Measurements from ENCODE around the gene HOXC5. TPM values are rescaled to one million over a fixed set of nuclear protein-coding genes. Genes with fewer than 3 reads are reported as not detected.

The HOXC5 gene
- total RNA-seq, 1 experiment from 2014 or later: 1.1 TPM

DNA sequence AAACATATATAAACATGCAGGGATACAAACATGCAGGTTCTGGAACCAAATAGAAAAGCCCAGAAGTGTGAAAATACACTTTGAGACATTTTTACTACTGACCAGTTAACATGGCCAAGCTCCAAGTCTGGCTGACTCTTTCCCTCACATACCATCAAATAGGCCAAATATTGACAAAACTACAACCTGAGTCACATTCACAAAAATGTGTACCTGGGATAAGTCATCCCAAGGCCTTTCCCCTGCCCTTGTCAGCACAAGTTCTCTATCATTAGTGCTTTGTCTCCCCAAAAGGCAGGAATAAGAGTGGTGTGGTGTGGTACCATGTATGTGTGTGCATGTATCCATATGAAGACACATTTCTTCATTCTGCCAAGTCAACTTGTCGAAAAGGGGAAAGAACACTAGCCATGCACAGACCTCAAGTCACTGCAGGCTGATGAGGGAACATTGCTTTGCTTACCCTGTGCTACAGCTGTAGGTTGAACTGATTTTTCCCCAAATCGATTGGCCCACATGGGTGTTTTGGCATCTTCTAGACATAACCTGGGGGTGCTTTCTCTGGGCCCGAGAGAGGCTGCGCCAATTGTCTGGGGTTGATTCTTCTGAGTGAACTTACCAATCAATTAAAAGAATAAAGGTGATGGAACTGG is 35.7 kb downstream of the HOXC5 start:
- no peak overlapping the region for H2AFZ ChIP-seq (ENCODE audit: low read depth, low read length, poor library complexity, severe bottlenecking)
- no peaks in the 10 kb centered on the region for H3K4me1 ChIP-seq (ENCODE audit: control insufficient read depth in 1 of 2, insufficient read depth in 2 of 2, low read length in 2 of 2)
- no TSS peak for BruUV-seq (replicated peaks)
- no peak for ATAC-seq
- ChIA-PET CTCF (no interaction called here), RAD21 (ENCODE audit: low non-redundant PET in 1 of 2, low total read pairs in 2 of 2, uncharacterized antibody in 2 of 2, unreplicated experiment in 2 of 2) (no interaction called here), POLR2A (no interaction called here)
- H3K79me2 ChIP-seq (ENCODE audit: insufficient read depth, low read length): no peaks in the 10 kb centered on the region
- no peaks in the 10 kb centered on the region for H3K9me3 ChIP-seq (ENCODE audit: control insufficient read depth in 1 of 2, insufficient read depth in 1 of 2, low read depth in 1 of 2, low read length in 2 of 2)
- H3K27ac ChIP-seq (ENCODE audit: low read depth, low read length): no peak overlapping the region
- no peak overlapping the region for H3K9ac ChIP-seq (ENCODE audit: low read length)
- DNase-seq (ENCODE audit: low read depth, low spot score): no peak
- no peak overlapping the region for H3K4me2 ChIP-seq (ENCODE audit: low read length)
- no peaks in the 10 kb centered on the region for H4K20me1 ChIP-seq (ENCODE audit: insufficient read depth)
- H3K27me3 ChIP-seq (ENCODE audit: insufficient read depth, low read length): peaks cover 5% of the 10 kb centered on the region; the same call in 1 of the 2 replicates
- H3K4me3 ChIP-seq (replicated peaks in 1 of 2; ENCODE audit: low read depth in 1 of 2, low read length in 2 of 2): no peak overlapping the region
- TF ChIP-seq TCF7L2 (IDR thresholded peaks at IDR 0.05; ENCODE audit: borderline replicate concordance, extremely low read depth, insufficient read depth, insufficient read length) (no peak), ELF1 (IDR thresholded peaks at IDR 0.05; ENCODE audit: borderline replicate concordance, low read depth) (no peak), CBX3 (IDR thresholded peaks at IDR 0.05; ENCODE audit: low read depth) (no peak), POLR2A (IDR thresholded peaks at IDR 0.05; ENCODE audit: borderline replicate concordance, extremely low read depth, insufficient read depth, insufficient read length) (no peak), YY1 (IDR thresholded peaks at IDR 0.05; ENCODE audit: extremely low read depth, insufficient replicate concordance, low read depth, low read length) (no peak), JUND (IDR thresholded peaks at IDR 0.05) (no peak), EZH2 (IDR thresholded peaks at IDR 0.05) (no peak), FOSL1 (IDR thresholded peaks at IDR 0.05; ENCODE audit: low read depth) (no peak)
- TF ChIP-seq, protein P1, sequence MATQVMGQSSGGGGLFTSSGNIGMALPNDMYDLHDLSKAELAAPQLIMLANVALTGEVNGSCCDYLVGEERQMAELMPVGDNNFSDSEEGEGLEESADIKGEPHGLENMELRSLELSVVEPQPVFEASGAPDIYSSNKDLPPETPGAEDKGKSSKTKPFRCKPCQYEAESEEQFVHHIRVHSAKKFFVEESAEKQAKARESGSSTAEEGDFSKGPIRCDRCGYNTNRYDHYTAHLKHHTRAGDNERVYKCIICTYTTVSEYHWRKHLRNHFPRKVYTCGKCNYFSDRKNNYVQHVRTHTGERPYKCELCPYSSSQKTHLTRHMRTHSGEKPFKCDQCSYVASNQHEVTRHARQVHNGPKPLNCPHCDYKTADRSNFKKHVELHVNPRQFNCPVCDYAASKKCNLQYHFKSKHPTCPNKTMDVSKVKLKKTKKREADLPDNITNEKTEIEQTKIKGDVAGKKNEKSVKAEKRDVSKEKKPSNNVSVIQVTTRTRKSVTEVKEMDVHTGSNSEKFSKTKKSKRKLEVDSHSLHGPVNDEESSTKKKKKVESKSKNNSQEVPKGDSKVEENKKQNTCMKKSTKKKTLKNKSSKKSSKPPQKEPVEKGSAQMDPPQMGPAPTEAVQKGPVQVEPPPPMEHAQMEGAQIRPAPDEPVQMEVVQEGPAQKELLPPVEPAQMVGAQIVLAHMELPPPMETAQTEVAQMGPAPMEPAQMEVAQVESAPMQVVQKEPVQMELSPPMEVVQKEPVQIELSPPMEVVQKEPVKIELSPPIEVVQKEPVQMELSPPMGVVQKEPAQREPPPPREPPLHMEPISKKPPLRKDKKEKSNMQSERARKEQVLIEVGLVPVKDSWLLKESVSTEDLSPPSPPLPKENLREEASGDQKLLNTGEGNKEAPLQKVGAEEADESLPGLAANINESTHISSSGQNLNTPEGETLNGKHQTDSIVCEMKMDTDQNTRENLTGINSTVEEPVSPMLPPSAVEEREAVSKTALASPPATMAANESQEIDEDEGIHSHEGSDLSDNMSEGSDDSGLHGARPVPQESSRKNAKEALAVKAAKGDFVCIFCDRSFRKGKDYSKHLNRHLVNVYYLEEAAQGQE (IDR thresholded peaks at IDR 0.05; ENCODE audit: low read depth): no peak
- H3K36me3 ChIP-seq (ENCODE audit: control insufficient read depth in 1 of 2, insufficient read depth in 2 of 2, low read length in 2 of 2): no peaks in the 10 kb centered on the region
- intact Hi-C loops (cut with micrococcal nuclease): no loop called here
- no peaks in the 10 kb centered on the region for H3K9me2 ChIP-seq (ENCODE audit: insufficient read depth)

Data from HCT116 (cell line).